ENCODE data around the gene CBLB. TPM values are rescaled to one million over a fixed set of nuclear protein-coding genes. Genes with fewer than 3 reads are reported as not detected.

CBLB gene
- total and polyA plus RNA-seq, 9 of the 15 experiments (the other 6 are each of a cell fraction or from before 2014, with no cell fraction given) = 1.8 to 8.1 (median 5.3) TPM

DNA sequence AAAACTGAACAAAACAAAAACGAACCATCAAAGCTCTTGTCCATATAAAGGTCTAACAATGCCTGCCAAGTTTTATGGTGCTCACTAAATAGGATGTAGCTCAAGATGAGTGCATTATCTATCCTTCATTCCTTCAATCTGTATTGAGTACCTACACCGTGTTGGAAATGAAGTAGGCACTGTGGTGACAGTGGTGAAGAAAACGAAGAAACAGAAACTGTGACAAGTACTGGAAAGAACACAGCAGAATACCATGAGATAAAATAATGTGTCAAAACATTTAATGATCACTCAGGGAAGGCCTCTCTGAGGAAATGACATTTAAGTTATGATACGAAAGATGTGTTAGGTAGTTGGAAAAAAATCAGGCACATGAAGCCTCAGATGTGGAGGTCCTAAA, 36.2 kb downstream of the CBLB start:
- TF ChIP-seq SMAD1 (IDR thresholded peaks at IDR 0.05; ENCODE audit: low read depth, low read length, partially characterized antibody) (no peak), GTF2E2 (tag; IDR thresholded peaks at IDR 0.05) (no peak), HNRNPL (IDR thresholded peaks at IDR 0.05; ENCODE audit: low read depth, low read length) (no peak), PPARD (CRISPR knock-in tag; IDR thresholded peaks at IDR 0.05) (no peak), HNRNPK (IDR thresholded peaks at IDR 0.05; ENCODE audit: low read depth, low read length, poor library complexity, severe bottlenecking) (no peak), DNMT1 (IDR thresholded peaks at IDR 0.05) (no peak), ZKSCAN1 (IDR thresholded peaks at IDR 0.05; ENCODE audit: low read depth, low read length) (no peak), POLR2AphosphoS5 (IDR thresholded peaks at IDR 0.05; ENCODE audit: control insufficient read depth, insufficient read depth, low read depth, low read length) (no peak), SPI1 (IDR thresholded peaks at IDR 0.05; ENCODE audit: borderline replicate concordance, low read depth, low read length) (no peak), ZNF551 (CRISPR knock-in tag; IDR thresholded peaks at IDR 0.05) (no peak), SRSF9 (IDR thresholded peaks at IDR 0.05; ENCODE audit: borderline replicate concordance, low read depth, low read length) (no peak), LARP7 (IDR thresholded peaks at IDR 0.05) (no peak), KAT8 (IDR thresholded peaks at IDR 0.05; ENCODE audit: low read depth) (no peak)
- TF ChIP-seq, protein P1, sequence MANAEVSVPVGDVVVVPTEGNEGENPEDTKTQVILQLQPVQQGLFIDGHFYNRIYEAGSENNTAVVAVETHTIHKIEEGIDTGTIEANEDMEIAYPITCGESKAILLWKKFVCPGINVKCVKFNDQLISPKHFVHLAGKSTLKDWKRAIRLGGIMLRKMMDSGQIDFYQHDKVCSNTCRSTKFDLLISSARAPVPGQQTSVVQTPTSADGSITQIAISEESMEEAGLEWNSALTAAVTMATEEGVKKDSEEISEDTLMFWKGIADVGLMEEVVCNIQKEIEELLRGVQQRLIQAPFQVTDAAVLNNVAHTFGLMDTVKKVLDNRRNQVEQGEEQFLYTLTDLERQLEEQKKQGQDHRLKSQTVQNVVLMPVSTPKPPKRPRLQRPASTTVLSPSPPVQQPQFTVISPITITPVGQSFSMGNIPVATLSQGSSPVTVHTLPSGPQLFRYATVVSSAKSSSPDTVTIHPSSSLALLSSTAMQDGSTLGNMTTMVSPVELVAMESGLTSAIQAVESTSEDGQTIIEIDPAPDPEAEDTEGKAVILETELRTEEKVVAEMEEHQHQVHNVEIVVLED (CRISPR knock-in tag; IDR thresholded peaks at IDR 0.05) = no peak
- TF ChIP-seq, protein P2, sequence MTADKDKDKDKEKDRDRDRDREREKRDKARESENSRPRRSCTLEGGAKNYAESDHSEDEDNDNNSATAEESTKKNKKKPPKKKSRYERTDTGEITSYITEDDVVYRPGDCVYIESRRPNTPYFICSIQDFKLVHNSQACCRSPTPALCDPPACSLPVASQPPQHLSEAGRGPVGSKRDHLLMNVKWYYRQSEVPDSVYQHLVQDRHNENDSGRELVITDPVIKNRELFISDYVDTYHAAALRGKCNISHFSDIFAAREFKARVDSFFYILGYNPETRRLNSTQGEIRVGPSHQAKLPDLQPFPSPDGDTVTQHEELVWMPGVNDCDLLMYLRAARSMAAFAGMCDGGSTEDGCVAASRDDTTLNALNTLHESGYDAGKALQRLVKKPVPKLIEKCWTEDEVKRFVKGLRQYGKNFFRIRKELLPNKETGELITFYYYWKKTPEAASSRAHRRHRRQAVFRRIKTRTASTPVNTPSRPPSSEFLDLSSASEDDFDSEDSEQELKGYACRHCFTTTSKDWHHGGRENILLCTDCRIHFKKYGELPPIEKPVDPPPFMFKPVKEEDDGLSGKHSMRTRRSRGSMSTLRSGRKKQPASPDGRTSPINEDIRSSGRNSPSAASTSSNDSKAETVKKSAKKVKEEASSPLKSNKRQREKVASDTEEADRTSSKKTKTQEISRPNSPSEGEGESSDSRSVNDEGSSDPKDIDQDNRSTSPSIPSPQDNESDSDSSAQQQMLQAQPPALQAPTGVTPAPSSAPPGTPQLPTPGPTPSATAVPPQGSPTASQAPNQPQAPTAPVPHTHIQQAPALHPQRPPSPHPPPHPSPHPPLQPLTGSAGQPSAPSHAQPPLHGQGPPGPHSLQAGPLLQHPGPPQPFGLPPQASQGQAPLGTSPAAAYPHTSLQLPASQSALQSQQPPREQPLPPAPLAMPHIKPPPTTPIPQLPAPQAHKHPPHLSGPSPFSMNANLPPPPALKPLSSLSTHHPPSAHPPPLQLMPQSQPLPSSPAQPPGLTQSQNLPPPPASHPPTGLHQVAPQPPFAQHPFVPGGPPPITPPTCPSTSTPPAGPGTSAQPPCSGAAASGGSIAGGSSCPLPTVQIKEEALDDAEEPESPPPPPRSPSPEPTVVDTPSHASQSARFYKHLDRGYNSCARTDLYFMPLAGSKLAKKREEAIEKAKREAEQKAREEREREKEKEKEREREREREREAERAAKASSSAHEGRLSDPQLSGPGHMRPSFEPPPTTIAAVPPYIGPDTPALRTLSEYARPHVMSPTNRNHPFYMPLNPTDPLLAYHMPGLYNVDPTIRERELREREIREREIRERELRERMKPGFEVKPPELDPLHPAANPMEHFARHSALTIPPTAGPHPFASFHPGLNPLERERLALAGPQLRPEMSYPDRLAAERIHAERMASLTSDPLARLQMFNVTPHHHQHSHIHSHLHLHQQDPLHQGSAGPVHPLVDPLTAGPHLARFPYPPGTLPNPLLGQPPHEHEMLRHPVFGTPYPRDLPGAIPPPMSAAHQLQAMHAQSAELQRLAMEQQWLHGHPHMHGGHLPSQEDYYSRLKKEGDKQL (CRISPR knock-in tag; IDR thresholded peaks at IDR 0.05; ENCODE audit: borderline replicate concordance) = no peak
- ATAC-seq (no peak), DNase-seq (ENCODE audit: extremely low read depth in 1 of 4, low spot score in 3 of 4) (no peak), FAIRE-seq (no peak)
- Histone ChIP-seq H3K9ac (ENCODE audit: insufficient read depth in 1 of 2, low read depth in 2 of 2, low read length in 2 of 2) (no peak overlapping the region), H2AFZ (ENCODE audit: low read depth, low read length) (no peak overlapping the region), H3K79me2 (ENCODE audit: control insufficient read depth, insufficient read depth, low read length) (no peaks in the 10 kb centered on the region), H3K9me1 (ENCODE audit: control insufficient read depth, insufficient read depth, low read length) (no peaks in the 10 kb centered on the region), H3K27me3 (ENCODE audit: control insufficient read depth in 2 of 2, insufficient read depth in 2 of 2, low read length in 2 of 2) (no peaks in the 10 kb centered on the region), H3K4me2 (ENCODE audit: insufficient read depth, low read length) (no peak overlapping the region), H3K36me3 (ENCODE audit: control insufficient read depth, insufficient read depth, low read length) (no peaks in the 10 kb centered on the region), H3K4me3 (no peak overlapping the region), H4K20me1 (replicated peaks; ENCODE audit: control insufficient read depth, insufficient read depth, low read length) (no peaks in the 10 kb centered on the region), H3K4me1 (replicated peaks in 1 of 2; ENCODE audit: control insufficient read depth in 2 of 2, insufficient read depth in 2 of 2, low read length in 2 of 2) (peaks cover 0 to 5% of the 10 kb centered on the region in 2 experiments; a peak in 1 of 5 replicates), H3K27ac (ENCODE audit: extremely low read depth, low read depth, low read length) (no peak overlapping the region), H3K9me3 (replicated peaks; ENCODE audit: control insufficient read depth, insufficient read depth, low read depth, low read length) (no peaks in the 10 kb centered on the region)
- intact Hi-C loops (cut with micrococcal nuclease) = no loop called here
- in situ Hi-C loops (cut with MboI) = no loop called here
- WGBS (ENCODE audit: insufficient coverage, low coverage, missing lambda C conversion rate) = 51% methylated on average over 4 of the region's 4 CpGs
- ChIA-PET CTCF (ENCODE audit: low intra/inter-chr PET ratio) (no interaction called here), POLR2A (no interaction called here)
- BruUV-seq (replicated peaks) = no TSS peak

All from K562 (cell line).